ENCODE data around the gene SFTA2.

GRCh38 chr6:30940361-30940986 is 8.5 kb upstream of the SFTA2 start, which contains the start of gene MUCL3:
- TF ChIP-seq EZH2phosphoT487 (IDR thresholded peaks at IDR 0.05; ENCODE audit: borderline replicate concordance, low read depth) (no peak), POLR2AphosphoS5 (IDR thresholded peaks at IDR 0.05; ENCODE audit: low read depth, low read length) (no peak), CTCF (IDR thresholded peaks at IDR 0.05) (no peak), RAD21 (IDR thresholded peaks at IDR 0.05; ENCODE audit: low read length) (no peak), NFIC (IDR thresholded peaks at IDR 0.05; ENCODE audit: borderline replicate concordance) (no peak), REST (IDR thresholded peaks at IDR 0.05; ENCODE audit: low read depth, low read length) (no peak), FOXM1 (IDR thresholded peaks at IDR 0.05; ENCODE audit: low read depth) (no peak)
